Measurements from ENCODE around the gene CD79A. TPM values are rescaled to one million over a fixed set of nuclear protein-coding genes. Genes with fewer than 3 reads are reported as not detected.

The CD79A gene
- total and polyA plus RNA-seq, 4 experiments from 2014 or later = 0.93 to 29.7 (median 3.2) TPM

Small RNA genes lying within 50 kb of the gene (microRNA-seq; reads per million reads assigned to microRNA genes)
- gene MIR6797 (ENCODE audit: borderline microRNAs expressed, borderline number of aligned reads, borderline replicate concordance) = not detected

Other genes starting within 250 kb of the CD79A start
- not detected for gene CEACAM7, start 189.0 kb upstream of the CD79A start, total RNA-seq
- gene CEACAM7, start 189.0 kb upstream of the CD79A start, polyA plus RNA-seq = not detected
- not detected for gene CEACAM5, start 168.7 kb upstream of the CD79A start, total RNA-seq
- not detected for gene CEACAM5, start 168.7 kb upstream of the CD79A start, polyA plus RNA-seq
- not detected for gene CEACAM6, start 121.7 kb upstream of the CD79A start, total RNA-seq
- gene CEACAM6, start 121.7 kb upstream of the CD79A start, polyA plus RNA-seq = not detected
- not detected for gene CEACAM3, start 80.7 kb upstream of the CD79A start, total RNA-seq
- gene CEACAM3, start 80.7 kb upstream of the CD79A start, polyA plus RNA-seq = not detected
- not detected for gene LYPD4, start 32.6 kb upstream of the CD79A start, total RNA-seq
- not detected for gene LYPD4, start 32.6 kb upstream of the CD79A start, polyA plus RNA-seq
- not detected for gene DMRTC2, start 32.2 kb upstream of the CD79A start, total RNA-seq
- gene DMRTC2, start 32.2 kb upstream of the CD79A start, polyA plus RNA-seq = not detected
- 1,000 to 10,000 TPM; 3,807 to 4,015 TPM for gene RPS19, start 17.0 kb upstream of the CD79A start, total RNA-seq
- 1,000 to 10,000 TPM; 4,853 to 7,200 TPM for gene RPS19, start 17.0 kb upstream of the CD79A start, polyA plus RNA-seq
- gene ARHGEF1, start 5.9 kb downstream of the CD79A start, total RNA-seq = 100 to 1,000 TPM; 956 to 992 TPM
- gene ARHGEF1, start 5.9 kb downstream of the CD79A start, polyA plus RNA-seq = 100 to 1,000 TPM; 140 to 325 TPM
- gene ERFL, start 51.2 kb downstream of the CD79A start, total RNA-seq = 1 to 10 TPM; 6.6 to 9.2 TPM
- gene ERFL, start 51.2 kb downstream of the CD79A start, polyA plus RNA-seq = under 1 TPM in 1 of 2 donors, not detected in 1; 0.11 TPM
- 100 to 1,000 TPM in 1 of 2 experiments, 10 to 100 TPM in 1; 97.4 to 100 TPM for gene RABAC1, start 82.0 kb downstream of the CD79A start, total RNA-seq
- gene RABAC1, start 82.0 kb downstream of the CD79A start, polyA plus RNA-seq = 100 to 1,000 TPM; 198 to 256 TPM
- gene ATP1A3, start 117.0 kb downstream of the CD79A start, total RNA-seq = 1 to 10 TPM; 2.7 to 3.5 TPM
- under 1 TPM; 0.89 to 0.95 TPM for gene ATP1A3, start 117.0 kb downstream of the CD79A start, polyA plus RNA-seq
- gene GRIK5, start 192.9 kb downstream of the CD79A start, total RNA-seq = under 1 TPM; 0.12 to 0.17 TPM
- not detected for gene GRIK5, start 192.9 kb downstream of the CD79A start, polyA plus RNA-seq
- 10 to 100 TPM; 25.1 to 26.0 TPM for gene ZNF574, start 198.9 kb downstream of the CD79A start, total RNA-seq
- 10 to 100 TPM; 14.8 to 24.6 TPM for gene ZNF574, start 198.9 kb downstream of the CD79A start, polyA plus RNA-seq